Measurements from ENCODE around the gene DLGAP1.
A peak's percentile ranks its signal among the peaks of the same experiment; 100 is the strongest.

DLGAP1 gene

GRCh38 chr18:3848316-3848715 is 606.8 kb downstream of the DLGAP1 start:
- no peak for DNase-seq

- DNase-seq, result no peak
These were observed 609.9 kb downstream of the DLGAP1 start for GRCh38 chr18:3845161-3845560.

DNA sequence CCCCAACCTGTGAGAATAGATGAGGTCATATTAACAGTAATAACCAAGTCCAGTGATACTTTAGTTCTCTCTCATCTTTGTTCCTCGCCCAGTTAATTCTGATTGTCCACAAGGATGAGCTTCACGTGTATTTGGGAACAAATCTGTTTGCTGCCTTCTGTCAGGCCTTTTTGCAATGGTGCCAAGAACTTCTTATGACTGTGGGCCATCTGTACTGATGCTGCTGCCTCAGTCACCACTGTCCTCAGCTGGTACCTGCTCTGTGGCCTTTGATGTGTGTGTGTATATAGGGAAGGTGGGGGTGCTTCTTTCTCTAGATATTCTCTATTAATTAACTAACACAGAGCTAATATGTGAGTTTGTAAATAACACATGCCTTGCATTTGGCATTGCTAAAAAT is 612.3 kb downstream of the DLGAP1 start:
- peak; percentile 65 for DNase-seq

DNA sequence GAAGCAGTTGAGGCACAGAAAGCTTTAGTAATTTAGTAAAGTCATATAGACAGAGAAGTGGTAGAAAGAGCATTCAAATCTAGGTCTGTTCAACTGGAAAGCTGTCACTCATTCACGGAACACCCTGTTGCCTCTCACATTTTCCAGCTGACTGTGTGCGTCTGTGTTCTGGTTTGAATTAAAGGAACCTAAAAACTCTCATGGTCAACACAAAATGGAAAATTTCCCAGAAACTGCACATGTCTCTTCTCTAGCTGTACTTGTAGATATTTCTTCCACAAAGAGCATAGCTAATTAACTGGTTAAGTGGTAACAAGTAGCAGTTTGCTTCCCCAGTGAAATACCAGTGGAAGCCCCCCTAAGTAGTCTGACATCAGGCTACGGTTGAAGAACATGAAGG is 614.3 kb downstream of the DLGAP1 start:
- DNase-seq, result no peak

GRCh38 chr18:3839581-3839981 is 615.5 kb downstream of the DLGAP1 start:
- no peak for DNase-seq

DNA sequence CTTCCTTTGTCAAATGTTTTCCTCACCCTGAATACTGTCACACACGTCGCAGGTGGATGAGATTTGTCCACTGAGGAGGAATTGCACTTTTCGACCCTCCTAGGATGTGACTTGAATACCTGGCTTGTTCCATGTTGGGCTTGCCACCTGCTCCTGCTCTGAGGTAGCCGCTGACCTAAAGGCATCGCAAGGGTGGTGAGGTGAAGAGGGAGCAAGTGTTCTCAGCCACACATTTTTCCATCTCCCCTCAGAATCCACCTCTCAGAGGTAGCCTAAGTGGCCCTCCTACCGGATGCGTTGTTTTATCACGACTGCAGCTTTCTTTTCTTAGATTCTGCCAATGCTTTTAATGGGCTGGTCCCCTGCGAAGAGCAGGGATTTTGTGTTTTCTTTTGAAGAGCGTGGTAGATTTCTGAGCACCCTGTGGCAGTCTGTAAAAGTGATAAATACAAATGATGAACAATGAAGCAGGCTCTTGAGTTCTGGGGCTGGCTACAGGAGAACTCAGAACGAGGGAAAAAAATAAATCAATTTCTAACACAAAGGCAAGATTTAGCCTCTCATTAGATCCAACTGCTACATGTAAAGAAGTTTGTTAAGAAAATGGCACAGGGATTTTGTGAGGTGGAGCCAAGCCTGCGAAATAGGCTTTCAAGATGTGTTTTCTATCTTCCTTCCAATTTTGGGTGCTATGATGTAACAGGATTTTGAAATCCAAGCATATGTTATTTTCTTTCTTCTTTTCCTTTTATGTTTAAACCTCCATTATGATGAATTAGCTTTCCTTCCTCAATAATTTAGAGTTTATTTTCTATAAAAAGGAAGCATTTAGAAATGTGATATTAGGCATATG is 618.4 kb downstream of the DLGAP1 start:
- DNase-seq, result no peak

DNA sequence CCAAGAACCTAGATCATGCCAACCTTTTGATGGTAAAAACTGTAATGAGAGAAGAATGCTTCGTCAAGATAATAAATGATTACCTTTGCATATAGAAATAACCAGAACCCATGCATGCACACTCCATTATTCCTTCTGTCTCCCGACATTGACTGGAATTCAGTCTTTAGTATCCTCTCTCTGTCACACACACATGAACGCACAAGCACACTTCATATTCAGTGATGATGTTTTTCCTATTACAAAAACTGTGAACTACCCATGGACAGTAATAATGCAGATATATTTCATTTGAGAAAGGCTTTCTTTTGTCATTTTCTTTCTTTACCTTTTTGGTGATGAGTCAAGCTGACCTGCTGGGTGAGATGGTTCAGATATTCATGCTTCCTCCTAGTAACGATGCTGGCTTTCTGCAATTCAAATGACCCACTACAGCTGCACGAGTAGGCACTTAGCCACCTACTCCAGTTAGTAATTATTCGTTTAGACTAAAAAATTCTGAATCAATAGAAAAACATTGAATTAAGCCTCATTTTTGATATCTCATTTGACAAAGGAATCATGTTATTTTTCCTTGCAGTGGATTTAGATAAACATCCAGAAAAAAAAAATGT is 623.0 kb downstream of the DLGAP1 start:
- no peak for DNase-seq

- no peak for DNase-seq
These were observed 624.5 kb downstream of the DLGAP1 start for GRCh38 chr18:3830604-3831003.

DNA sequence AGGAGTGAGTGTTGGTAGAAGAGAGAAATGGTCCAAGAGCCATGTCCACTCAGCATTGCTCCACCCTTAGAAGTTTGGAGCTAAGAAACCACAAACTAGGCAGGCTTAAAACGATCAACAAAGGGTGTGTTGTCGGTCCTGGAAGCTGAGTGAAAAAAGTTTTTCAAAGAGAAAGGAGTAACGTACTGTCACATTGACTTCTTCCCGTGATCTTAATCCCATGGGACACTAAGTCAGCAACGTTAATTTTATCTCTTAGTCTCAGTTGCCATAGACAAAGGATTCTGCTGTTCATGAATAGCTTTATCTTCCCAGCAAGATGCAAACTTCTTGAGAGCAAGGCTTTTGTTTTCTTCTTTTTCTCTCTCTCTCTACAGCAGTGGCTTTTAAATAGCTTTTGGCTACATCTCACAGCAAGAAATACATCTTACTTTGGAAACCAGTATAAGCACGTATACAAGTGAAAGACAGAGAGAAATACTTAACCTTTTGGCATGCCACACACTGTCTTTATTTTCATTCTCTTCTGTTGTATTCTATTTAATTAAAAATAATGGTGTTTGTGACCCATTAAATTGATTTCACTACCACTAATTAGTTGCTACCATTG is 627.8 kb downstream of the DLGAP1 start:
- no peak for DNase-seq

DNA sequence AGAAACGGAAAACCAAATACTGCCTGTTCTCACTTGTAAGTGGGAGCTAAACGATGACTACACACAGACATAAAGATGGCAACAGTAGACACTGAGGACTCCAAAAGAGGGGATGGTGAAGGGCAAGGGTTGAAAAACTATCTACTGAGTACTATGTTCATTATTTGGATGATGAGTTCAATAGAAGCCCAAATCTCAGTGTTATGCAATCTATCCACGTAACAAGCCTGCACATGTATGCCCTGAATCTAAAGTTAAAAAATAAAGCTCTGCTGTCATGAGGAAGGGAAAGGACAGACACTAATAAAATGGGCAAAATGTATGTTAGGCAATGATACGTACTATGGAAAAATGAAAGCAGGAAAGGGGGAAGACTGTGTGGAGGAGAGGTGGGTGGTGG is 629.1 kb downstream of the DLGAP1 start:
- DNase-seq, result no peak

DNA sequence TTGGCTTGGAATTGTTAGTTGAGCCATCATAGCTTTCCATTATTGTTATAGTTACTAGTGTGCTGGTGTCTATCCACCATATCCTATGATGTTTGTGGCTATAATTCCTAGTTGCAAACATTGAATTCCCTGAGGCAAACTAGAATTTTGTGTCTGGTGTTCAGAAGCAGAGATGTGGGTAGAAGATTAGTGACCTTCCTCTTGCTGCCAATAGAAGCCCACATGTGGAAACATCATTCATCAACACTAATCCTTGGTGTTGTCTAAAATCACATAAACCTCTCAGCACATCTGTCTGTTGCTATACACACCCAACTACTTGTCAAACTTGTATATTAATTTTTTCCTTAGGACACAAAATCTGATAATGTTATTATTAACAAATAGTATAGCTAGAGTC is 631.0 kb downstream of the DLGAP1 start:
- DNase-seq, result no peak

GRCh38 chr18:3823073-3823472 is 632.0 kb downstream of the DLGAP1 start:
- no peak for DNase-seq

DNA sequence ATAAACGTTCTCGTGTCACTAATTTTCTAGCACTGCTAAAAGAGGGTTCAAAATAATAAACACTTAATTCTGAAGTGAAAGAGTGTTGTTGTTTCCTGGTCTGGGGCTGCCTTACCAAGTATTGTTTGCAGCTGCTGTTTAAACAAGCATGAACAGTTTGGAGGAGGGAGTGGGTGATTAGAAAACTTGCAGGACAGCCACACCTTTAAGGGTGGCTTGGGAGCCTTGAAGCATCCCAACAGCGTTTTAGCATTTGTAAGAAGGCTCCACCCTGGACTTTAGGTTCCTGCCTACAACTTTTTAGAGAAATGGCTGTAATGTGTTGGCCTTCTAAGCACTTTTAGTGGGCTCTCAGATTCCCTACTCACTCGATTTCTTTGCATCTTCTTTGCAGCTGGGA is 633.6 kb downstream of the DLGAP1 start:
- no peak for DNase-seq

DNA sequence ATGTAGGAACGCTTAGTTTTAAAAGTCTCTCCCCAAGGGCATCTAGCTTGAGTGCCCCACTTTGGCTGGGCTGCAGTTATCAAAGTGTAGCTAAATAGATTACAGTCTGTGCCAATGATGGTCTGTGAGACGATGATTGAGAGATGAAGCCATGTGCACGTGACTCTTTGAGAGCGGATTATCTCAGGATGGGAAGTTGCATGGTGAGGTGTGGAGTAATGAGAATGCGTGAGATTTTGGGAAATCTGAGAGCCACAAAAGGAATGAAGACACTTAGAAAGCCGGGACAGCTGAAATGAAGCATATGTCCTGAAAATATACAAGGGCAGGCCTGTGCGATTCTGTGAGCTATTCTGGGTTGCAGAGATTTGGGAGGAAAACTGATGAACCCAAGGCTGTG is 635.1 kb downstream of the DLGAP1 start:
- DNase-seq, result no peak

DNA sequence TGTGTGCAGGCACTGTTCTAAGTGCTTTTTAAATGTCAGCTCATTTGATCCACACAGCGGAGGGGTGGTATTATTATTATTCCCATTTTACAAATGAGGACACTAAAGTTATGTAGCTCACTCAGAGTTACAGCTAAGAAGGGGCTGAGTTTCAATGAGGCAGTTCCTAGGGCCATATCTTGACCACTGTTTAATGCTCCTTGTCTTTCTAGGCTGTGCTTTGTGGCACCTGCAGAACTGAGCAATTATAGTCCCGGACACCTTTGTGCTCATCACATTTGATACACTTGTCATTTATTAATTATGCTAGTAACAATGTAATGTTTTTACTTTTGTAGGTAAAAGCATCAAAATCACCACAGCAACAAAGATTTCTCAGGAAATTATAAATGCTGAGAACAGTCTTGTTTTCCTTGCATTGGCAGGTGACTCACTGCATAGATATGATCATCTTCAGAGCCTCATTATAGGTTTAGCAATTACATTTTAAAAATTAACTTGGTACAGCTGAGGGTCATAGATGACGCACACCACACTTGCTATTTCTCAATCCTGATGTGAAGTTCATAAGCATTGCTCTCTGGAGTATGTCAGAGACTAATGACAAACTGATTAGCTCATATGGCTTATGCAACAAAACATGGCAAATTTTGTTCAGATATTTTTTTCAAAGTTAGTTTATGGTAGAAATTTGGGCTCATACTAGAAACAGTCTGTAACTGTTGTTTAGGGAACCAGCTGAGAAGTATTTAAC is 638.3 kb downstream of the DLGAP1 start:
- no peak for DNase-seq

- no peak for DNase-seq
These were observed 639.1 kb downstream of the DLGAP1 start for GRCh38 chr18:3815991-3816390.

DNA sequence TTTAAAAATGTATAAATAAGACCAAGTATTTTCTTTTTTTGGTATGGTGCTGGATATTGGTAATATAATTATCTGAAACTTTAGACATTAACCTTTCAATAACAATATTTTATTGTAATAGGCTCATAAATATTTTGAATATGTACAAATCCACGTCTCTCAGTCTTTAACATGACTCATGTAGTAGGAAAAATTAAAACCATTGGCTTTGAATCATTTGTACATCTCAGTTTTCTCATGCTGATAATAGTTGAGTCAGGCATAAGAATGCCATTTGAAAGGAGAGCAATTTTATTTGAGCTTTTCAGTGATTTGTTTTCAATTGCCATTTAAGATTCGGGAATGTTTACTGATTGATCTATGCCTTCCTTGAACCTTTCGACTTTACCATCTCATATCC is 640.3 kb downstream of the DLGAP1 start:
- DNase-seq, result no peak

DNA sequence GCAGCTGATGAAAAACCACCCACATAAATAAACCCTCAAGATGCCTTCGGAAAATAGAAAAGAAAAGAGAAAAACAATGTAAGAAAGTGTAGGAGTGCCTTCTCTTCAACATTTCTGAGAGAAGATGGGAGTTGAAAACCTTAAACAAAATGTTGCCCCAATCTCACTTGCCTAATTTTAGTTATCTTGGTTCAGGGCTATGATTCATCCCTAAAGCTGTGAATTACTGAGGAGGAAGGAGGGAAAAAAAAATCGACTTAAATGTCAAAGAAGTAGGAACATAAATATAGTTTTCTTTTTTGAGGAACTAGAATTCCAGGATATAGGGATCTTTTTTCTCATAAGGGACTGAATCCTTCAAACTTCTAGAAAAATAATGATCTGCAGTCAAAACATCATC is 644.8 kb downstream of the DLGAP1 start:
- DNase-seq, result no peak

GRCh38 chr18:3808985-3809780 is 645.9 kb downstream of the DLGAP1 start:
- DNase-seq, result no peak

DNA sequence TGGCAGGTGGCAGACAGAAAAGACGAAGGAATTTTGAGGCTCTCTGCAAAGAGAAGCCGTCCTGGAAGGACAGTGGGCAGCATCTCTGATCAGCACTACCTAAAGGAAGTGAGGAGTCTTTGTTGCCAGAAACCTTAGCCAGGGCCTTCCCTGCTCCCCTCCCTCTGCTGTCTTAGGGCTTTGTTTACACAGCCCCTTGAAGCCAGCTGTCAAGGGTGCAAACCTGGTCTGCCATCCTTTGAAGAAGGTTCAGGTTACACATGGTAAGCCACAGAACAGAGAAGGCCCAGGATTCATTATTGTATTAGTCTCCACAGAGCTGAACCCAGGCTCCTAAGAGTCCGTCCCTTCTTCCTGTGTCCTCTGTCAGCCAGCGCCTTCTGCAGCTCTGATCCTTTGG is 648.5 kb downstream of the DLGAP1 start:
- no peak for DNase-seq

GRCh38 chr18:3804336-3804735 is 650.8 kb downstream of the DLGAP1 start:
- DNase-seq, result no peak

- DNase-seq, result no peak
These were observed 651.8 kb downstream of the DLGAP1 start for GRCh38 chr18:3803350-3803749.

GRCh38 chr18:3799515-3799914 is 655.6 kb downstream of the DLGAP1 start:
- no peak for DNase-seq
